HEK293T (cell line): ENCODE measurements around the gene LRMDA.

Source experiments
- CTCF ChIA-PET: fragments of 350-600 bp; formaldehyde crosslinking; extraction: SDS; loops from one replicate; lab custom pipeline; 2021; ENCODE audit warnings: antibody characterized with exemption, inconsistent platforms; lab: Yijun Ruan, JAX
- POLR2A ChIA-PET: fragments of 350-600 bp; formaldehyde crosslinking; extraction: SDS; loops from one replicate; lab custom pipeline; 2020; ENCODE audit warnings: antibody characterized with exemption, inconsistent platforms; lab: Yijun Ruan, JAX
- DNase-seq: peaks from one replicate; pipeline ENCODE4 v3.0.0; 2012; ENCODE audit warnings: mixed read lengths; ENCODE audit errors: extremely low spot score
- ARNT ChIP-seq: fragments of 450-650 bp; IDR thresholded peaks from 2 replicates; pipeline ENCODE4 v1.6.1; 2017; ENCODE audit warnings: mild to moderate bottlenecking
- BHLHE40 ChIP-seq: fragments of 450-650 bp; IDR thresholded peaks from 2 replicates; pipeline ENCODE4 v1.6.1; 2016; ENCODE audit warnings: mild to moderate bottlenecking, moderate library complexity, borderline replicate concordance
- CTBP1 ChIP-seq: fragments of 450-650 bp; IDR thresholded peaks from 2 replicates; pipeline ENCODE4 v1.6.1; 2016; ENCODE audit warnings: borderline replicate concordance
- ELF4 ChIP-seq: fragments of 450-650 bp; IDR thresholded peaks from 2 replicates; pipeline ENCODE4 v1.6.1; 2017; ENCODE audit warnings: antibody characterized with exemption
- FOXA1 ChIP-seq: fragments of 450-650 bp; IDR thresholded peaks from 2 replicates; pipeline ENCODE4 v1.6.1; 2016; ENCODE audit warnings: mild to moderate bottlenecking
- FOXK2 ChIP-seq: fragments of 450-650 bp; IDR thresholded peaks from 2 replicates; pipeline ENCODE4 v1.6.1; 2016; ENCODE audit warnings: mild to moderate bottlenecking
- FOXM1 ChIP-seq: fragments of 450-650 bp; IDR thresholded peaks from 2 replicates; pipeline ENCODE4 v1.6.1; 2017; ENCODE audit warnings: mild to moderate bottlenecking, borderline replicate concordance
- HDGF ChIP-seq: fragments of 450-650 bp; IDR thresholded peaks from 2 replicates; pipeline ENCODE4 v1.6.1; 2017; ENCODE audit warnings: antibody characterized with exemption, borderline replicate concordance
- L3MBTL2 ChIP-seq: fragments of 450-650 bp; conservative IDR thresholded peaks from 2 replicates; pipeline ENCODE4 v1.6.1; 2016; ENCODE audit warnings: mild to moderate bottlenecking
- LEF1 ChIP-seq: fragments of 450-650 bp; IDR thresholded peaks from 2 replicates; pipeline ENCODE4 v1.6.1; 2017; ENCODE audit warnings: mild to moderate bottlenecking, borderline replicate concordance
- NFRKB ChIP-seq: fragments of 450-650 bp; IDR thresholded peaks from 2 replicates; pipeline ENCODE4 v1.6.1; 2016; ENCODE audit warnings: mild to moderate bottlenecking, moderate library complexity
- PKNOX1 ChIP-seq: fragments of 450-650 bp; IDR thresholded peaks from 2 replicates; pipeline ENCODE4 v1.6.1; 2016
- SP1 ChIP-seq: fragments of 450-650 bp; IDR thresholded peaks from 2 replicates; pipeline ENCODE4 v1.6.1; 2017
- SUZ12 ChIP-seq: fragments of 450-650 bp; IDR thresholded peaks from 2 replicates; pipeline ENCODE4 v1.6.1; 2016; ENCODE audit warnings: mild to moderate bottlenecking
- TARDBP ChIP-seq: fragments of 450-650 bp; IDR thresholded peaks from 2 replicates; pipeline ENCODE4 v1.6.1; 2016
- ZNF384 ChIP-seq: fragments of 450-650 bp; IDR thresholded peaks from 2 replicates; pipeline ENCODE4 v1.6.1; 2016

LRMDA gene

GRCh38 chr10:75977139-75977538 lies 545.7 kb downstream of the LRMDA start:
- no peak for DNase-seq

GRCh38 chr10:75978213-75978612 lies 546.8 kb downstream of the LRMDA start:
- DNase-seq: no peak
- ChIA-PET CTCF (no interaction called here), POLR2A (no interaction called here)
- TF ChIP-seq CTBP1 (no peak), FOXA1 (no peak), PKNOX1 (no peak), SP1 (no peak), ZNF384 (no peak), HDGF (no peak), L3MBTL2 (no peak)

More at GRCh38 chr10:75977139-75977538, 545.7 kb downstream of the LRMDA start:
- no peak for TF ChIP-seq LEF1
- TF ChIP-seq TARDBP: no peak
- TF ChIP-seq NFRKB: no peak
- TF ChIP-seq FOXA1: no peak
- TF ChIP-seq L3MBTL2: no peak
- no peak for TF ChIP-seq SUZ12
- TF ChIP-seq PKNOX1: no peak
- TF ChIP-seq ELF4: no peak
- POLR2A ChIA-PET: no interaction called here
- CTCF ChIA-PET: no interaction called here

GRCh38 chr10:75980419-75981002 lies 549.1 kb downstream of the LRMDA start:
- CTCF ChIA-PET: interaction anchor here (0.7 kb wide), 1 partner anchor 85 kb away, joined by 3 read pairs; no protein-coding TSS in a partner anchor
- DNase-seq: no peak

GRCh38 chr10:75982611-75983369 lies 551.4 kb downstream of the LRMDA start:
- TF ChIP-seq HDGF (no peak), LEF1 (no peak), SP1 (no peak), ZNF384 (no peak), FOXA1 (no peak), NFRKB (no peak)
- ChIA-PET POLR2A (no interaction called here), CTCF (interaction anchor here (0.6 kb wide), 1 partner anchor 321 kb away, joined by 3 read pairs; no protein-coding TSS in a partner anchor)
- DNase-seq: no peak

More at GRCh38 chr10:75980419-75981002, 549.1 kb downstream of the LRMDA start:
- POLR2A ChIA-PET: no interaction called here
- no peak for TF ChIP-seq ARNT
- no peak for TF ChIP-seq TARDBP
- no peak for TF ChIP-seq LEF1
- TF ChIP-seq ELF4: no peak
- TF ChIP-seq PKNOX1: no peak
- TF ChIP-seq FOXM1: no peak
- no peak for TF ChIP-seq NFRKB
- no peak for TF ChIP-seq SUZ12
- TF ChIP-seq L3MBTL2: no peak
- no peak for TF ChIP-seq CTBP1
- no peak for TF ChIP-seq SP1
- no peak for TF ChIP-seq FOXA1
- TF ChIP-seq ZNF384: no peak
- TF ChIP-seq BHLHE40: no peak
- TF ChIP-seq HDGF: no peak
- TF ChIP-seq FOXK2: no peak

GRCh38 chr10:75984067-75984466 lies 552.6 kb downstream of the LRMDA start:
- DNase-seq: no peak
- ChIA-PET CTCF (no interaction called here), POLR2A (no interaction called here)
- TF ChIP-seq SUZ12: no peak
- TF ChIP-seq FOXM1: no peak
- no peak for TF ChIP-seq BHLHE40
- TF ChIP-seq FOXA1: no peak
- no peak for TF ChIP-seq LEF1
- no peak for TF ChIP-seq FOXK2
- TF ChIP-seq ZNF384: no peak
- TF ChIP-seq NFRKB: no peak
- no peak for TF ChIP-seq SP1
- TF ChIP-seq ARNT: no peak
- no peak for TF ChIP-seq ELF4
- TF ChIP-seq L3MBTL2: no peak

- CTCF ChIA-PET: no interaction called here
- no peak for DNase-seq
- POLR2A ChIA-PET: no interaction called here
- no peak for TF ChIP-seq TARDBP
- no peak for TF ChIP-seq FOXA1
These were observed 556.2 kb downstream of the LRMDA start for GRCh38 chr10:75987616-75988015.
